Activated CD4-positive, alpha-beta T cell treated with anti-CD3 and anti-CD28 coated beads for 36 hours (primary cell): ENCODE data around the gene TSR1. TPM values are rescaled to one million over a fixed set of nuclear protein-coding genes. Genes with fewer than 3 reads are reported as not detected.

Experiments used
- ATAC-seq: fragments of 200-7000 bp; cut with Tn5 transposase; one replicate; pipeline ENCODE4 v1.10.0; 2021; ENCODE audit warnings: mild to moderate bottlenecking, moderate library complexity
- CTCF ChIA-PET: fragments of 350-600 bp; sonication (Branson Sonifier 250); formaldehyde crosslinking; loops from one replicate; lab custom pipeline; 2021; ENCODE audit warnings: antibody characterized with exemption; lab: Charles Lee
- POLR2A ChIA-PET: fragments of 350-600 bp; sonication (Branson Sonifier 250); formaldehyde crosslinking; loops from one replicate; lab custom pipeline; 2021; ENCODE audit warnings: antibody characterized with exemption, inconsistent platforms; lab: Charles Lee
- DNase-seq: peaks from one replicate; pipeline ENCODE4 v3.0.0-alpha.2; 2020
- H3K27ac Mint-ChIP-seq: one replicate; pipeline ENCODE4 v1.8.0; 2021; ENCODE audit warnings: mixed read lengths
- H3K27me3 Mint-ChIP-seq: one replicate; pipeline ENCODE4 v1.8.0; 2021; ENCODE audit warnings: mixed read lengths
- H3K36me3 Mint-ChIP-seq: one replicate; pipeline ENCODE4 v1.8.0; 2021; ENCODE audit warnings: low read depth, mixed read lengths
- H3K4me1 Mint-ChIP-seq: one replicate; pipeline ENCODE4 v1.8.0; 2021; ENCODE audit warnings: mixed read lengths
- H3K4me3 Mint-ChIP-seq: one replicate; pipeline ENCODE4 v1.8.0; 2021; ENCODE audit warnings: mild to moderate bottlenecking, moderate library complexity, mixed read lengths
- H3K9me3 Mint-ChIP-seq: one replicate; pipeline ENCODE4 v1.8.0; 2021; ENCODE audit warnings: low read depth, mixed read lengths
- intact Hi-C, 2 experiments: fragments of 100-400 bp; cut with DNase I in 1 of 2; cut with micrococcal nuclease in 1 of 2; formaldehyde crosslinking; loops; one replicate each; pipeline versions ENCODE4 v1.14.2 to v1.15.1; 2022 to 2024; cut with DNase I, micrococcal nuclease
- total RNA-seq, 2 experiments: library from RNA; stranded (reverse); gene quantifications; one replicate each; pipeline ENCODE4 v1.2.3, GENCODE V29; 2021

Gene TSR1
- total RNA-seq, 2 experiments from 2014 or later, result 59.3 to 77.0 TPM

DNA sequence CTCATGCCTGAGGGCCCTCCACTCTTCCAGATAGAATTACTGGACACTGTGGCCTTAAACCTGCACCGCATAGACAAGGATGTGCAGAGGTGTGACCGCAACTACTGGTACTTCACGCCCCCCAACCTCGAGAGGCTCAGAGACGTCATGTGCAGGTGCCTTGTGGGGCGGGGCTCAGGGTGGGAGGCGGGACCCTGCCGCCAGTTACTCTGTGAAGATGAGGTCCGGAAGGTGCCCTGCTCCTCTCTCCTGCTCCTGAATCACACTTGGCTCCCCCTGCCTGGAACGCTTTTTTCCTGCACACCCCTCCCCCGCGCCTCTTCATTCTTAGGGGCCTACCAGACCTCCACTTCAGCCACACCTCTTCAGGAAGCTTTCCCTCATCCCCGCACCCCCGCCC is 39.9 kb upstream of the TSR1 start:
- Mint-ChIP-seq H3K4me3 (no peak overlapping the region), H3K27me3 (no peaks in the 10 kb centered on the region), H3K36me3 (no peaks in the 10 kb centered on the region), H3K27ac (no peak overlapping the region), H3K4me1 (no peaks in the 10 kb centered on the region), H3K9me3 (no peaks in the 10 kb centered on the region)
- no peak for DNase-seq
- intact Hi-C loops, result no loop called here
- POLR2A ChIA-PET, result no interaction called here
- CTCF ChIA-PET, result interaction anchor here (0.6 to 1.1 kb wide), 3 partner anchors 27 to 51 kb away, joined by 3 to 4 read pairs (median 3); no protein-coding TSS in a partner anchor
- ATAC-seq, result no peak

DNA sequence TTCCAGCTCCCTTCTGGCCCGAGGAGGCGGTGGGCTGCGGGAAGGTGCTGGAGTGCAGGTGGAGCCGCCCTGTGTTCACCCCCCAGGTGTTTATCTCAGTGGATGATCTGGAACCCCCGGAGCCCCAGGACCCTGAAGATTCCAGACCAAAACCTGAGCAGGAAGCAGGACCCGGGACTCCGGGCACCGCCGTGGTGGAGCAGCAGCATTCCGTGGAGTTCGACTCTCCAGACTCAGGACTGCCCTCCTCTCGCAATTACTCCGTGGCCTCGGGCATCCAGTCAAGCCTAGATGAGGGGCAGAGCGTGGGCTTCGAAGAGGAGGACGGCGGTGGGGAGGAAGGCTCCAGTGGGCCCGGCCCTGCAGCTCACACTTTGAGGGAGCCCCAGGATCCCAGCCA is 39.1 kb upstream of the TSR1 start:
- Mint-ChIP-seq H3K4me3 (no peak overlapping the region), H3K27me3 (no peaks in the 10 kb centered on the region), H3K36me3 (no peaks in the 10 kb centered on the region), H3K9me3 (no peaks in the 10 kb centered on the region), H3K27ac (no peak overlapping the region), H3K4me1 (no peaks in the 10 kb centered on the region)
- ChIA-PET CTCF (interaction anchor here (1.1 kb wide), 1 partner anchor 52 kb away, joined by 3 read pairs; no protein-coding TSS in a partner anchor), POLR2A (no interaction called here)
- DNase-seq, result no peak
- no peak for ATAC-seq
- intact Hi-C loops, result no loop called here

DNA sequence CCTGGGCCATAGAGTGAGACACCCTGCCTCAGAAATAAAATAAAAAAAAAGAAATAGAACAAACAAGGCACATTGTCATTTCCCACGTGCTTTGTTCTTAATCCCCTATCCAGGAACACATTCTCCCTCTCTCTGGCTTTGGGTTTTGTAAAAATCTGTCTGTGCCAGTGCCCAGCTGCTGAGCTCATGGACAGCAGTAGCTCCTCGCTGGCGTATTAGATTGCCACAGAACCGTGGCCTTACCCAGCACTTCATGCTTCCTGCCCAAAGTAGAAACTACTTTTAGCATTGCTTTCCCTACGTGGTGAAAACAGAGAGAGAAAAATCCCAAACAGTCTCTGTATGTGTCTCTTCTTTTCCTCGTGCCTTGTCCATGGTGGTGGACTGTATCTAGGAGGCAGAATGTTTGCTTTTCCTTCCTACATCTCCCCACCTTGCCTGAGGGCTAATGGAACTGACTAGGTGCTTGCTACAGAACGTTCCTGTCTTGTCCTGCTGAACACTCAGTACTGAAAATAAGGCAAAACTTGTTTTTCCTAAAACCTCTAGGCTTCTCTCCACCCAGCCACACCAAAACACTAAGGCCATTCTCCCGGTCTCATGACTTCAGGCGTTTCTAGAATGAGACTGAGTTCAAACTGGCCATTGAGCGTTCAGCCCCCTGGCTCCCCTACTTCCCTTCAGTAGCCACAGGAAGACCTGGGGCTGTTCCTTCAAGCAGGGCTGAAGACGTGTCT is 38.5 kb upstream of the TSR1 start:
- no peak overlapping the region for H3K4me3 Mint-ChIP-seq
- H3K4me1 Mint-ChIP-seq, result no peaks in the 10 kb centered on the region
- no peaks in the 10 kb centered on the region for H3K27me3 Mint-ChIP-seq
- no peak for ATAC-seq
- no peak overlapping the region for H3K27ac Mint-ChIP-seq
- ChIA-PET POLR2A (interaction anchor here (0.7 kb wide), 1 partner anchor 47 kb away, joined by 4 read pairs; no protein-coding TSS in a partner anchor), CTCF (interaction anchor here (1.1 kb wide), 1 partner anchor 53 kb away, joined by 3 read pairs; no protein-coding TSS in a partner anchor)
- no peak for DNase-seq
- intact Hi-C loops, result no loop called here
- H3K36me3 Mint-ChIP-seq, result no peaks in the 10 kb centered on the region
- no peaks in the 10 kb centered on the region for H3K9me3 Mint-ChIP-seq

DNA sequence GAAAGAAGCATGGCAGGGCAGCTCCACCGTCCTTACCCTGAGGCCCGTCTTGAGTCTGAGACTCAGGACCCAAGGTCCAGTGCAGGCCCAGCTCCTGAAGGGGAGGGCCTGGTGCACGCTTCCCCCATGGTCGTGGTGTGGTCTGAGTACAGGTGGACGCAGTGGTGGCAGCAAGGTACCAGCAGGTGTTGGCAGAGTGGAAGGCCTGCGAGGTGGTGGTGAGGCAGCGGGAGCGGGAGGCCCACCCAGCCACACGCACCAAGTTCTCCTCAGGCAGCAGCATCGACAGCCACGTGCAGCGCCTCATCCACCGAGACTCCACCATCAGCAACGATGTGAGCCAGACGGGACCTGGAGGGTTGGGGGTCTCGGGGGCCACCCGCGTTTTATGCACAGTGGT is 36.9 kb upstream of the TSR1 start:
- Mint-ChIP-seq H3K27me3 (no peaks in the 10 kb centered on the region), H3K27ac (no peak overlapping the region), H3K36me3 (no peaks in the 10 kb centered on the region), H3K4me1 (no peaks in the 10 kb centered on the region), H3K4me3 (no peak overlapping the region), H3K9me3 (no peaks in the 10 kb centered on the region)
- DNase-seq (no peak), ATAC-seq (no peak)
- intact Hi-C loops, result no loop called here
- CTCF ChIA-PET, result interaction anchor here (0.6 to 1.8 kb wide), 2 partner anchors 10 to 373 kb away, joined by 3 to 9 read pairs; no protein-coding TSS in a partner anchor
- POLR2A ChIA-PET, result no interaction called here

DNA sequence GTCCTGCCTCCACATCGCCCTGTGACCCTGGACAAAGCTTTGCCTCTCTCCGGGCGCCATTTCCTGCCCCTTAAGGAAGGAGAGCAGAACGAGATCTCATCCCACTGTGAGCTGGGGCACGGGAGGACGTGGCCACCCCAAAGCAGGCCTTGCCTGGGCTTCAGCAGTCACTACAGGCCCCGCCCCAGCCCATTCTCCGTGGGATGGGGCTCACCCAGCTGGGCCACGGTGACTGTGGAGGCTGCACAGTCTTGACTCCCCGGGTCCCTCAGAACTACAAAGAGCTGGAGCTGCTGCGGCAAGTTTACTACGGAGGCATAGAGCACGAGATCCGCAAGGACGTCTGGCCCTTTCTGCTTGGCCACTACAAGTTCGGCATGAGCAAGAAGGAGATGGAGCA is 36.4 kb upstream of the TSR1 start:
- ATAC-seq, result no peak
- intact Hi-C loops, result no loop called here
- Mint-ChIP-seq H3K4me3 (no peak overlapping the region), H3K36me3 (no peaks in the 10 kb centered on the region), H3K27me3 (no peaks in the 10 kb centered on the region), H3K9me3 (no peaks in the 10 kb centered on the region), H3K4me1 (no peaks in the 10 kb centered on the region), H3K27ac (no peak overlapping the region)
- DNase-seq, result no peak
- ChIA-PET CTCF (interaction anchor here (0.6 to 1.8 kb wide), 2 partner anchors 10 to 374 kb away, joined by 3 to 9 read pairs; no protein-coding TSS in a partner anchor), POLR2A (no interaction called here)

DNA sequence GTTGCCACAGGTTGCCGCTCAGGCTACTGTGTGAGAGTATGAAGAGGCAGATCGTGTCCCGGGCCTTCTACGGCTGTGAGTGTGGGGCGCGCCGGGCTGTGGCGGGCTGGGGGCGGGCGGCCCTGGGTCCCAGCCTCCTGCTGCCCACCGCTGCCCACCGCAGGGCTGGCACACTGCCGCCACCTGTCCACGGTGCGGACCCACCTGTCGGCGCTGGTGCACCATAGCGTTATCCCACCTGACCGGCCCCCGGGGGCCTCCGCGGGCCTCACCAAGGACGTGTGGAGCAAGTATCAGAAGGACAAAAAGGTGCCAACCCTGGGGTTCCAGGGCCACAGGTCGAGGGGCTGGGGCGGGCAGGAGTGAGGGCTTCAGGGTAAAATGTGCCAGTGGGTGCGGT is 35.9 kb upstream of the TSR1 start:
- intact Hi-C loops, result no loop called here
- CTCF ChIA-PET, result interaction anchor here (1.3 to 5.2 kb wide), 2 partner anchors 10 to 44 kb away, joined by 6 to 31 read pairs; no protein-coding TSS in a partner anchor
- H3K4me3 Mint-ChIP-seq, result no peak overlapping the region
- H3K9me3 Mint-ChIP-seq, result no peaks in the 10 kb centered on the region
- no peaks in the 10 kb centered on the region for H3K36me3 Mint-ChIP-seq
- H3K27me3 Mint-ChIP-seq, result no peaks in the 10 kb centered on the region
- POLR2A ChIA-PET, result no interaction called here
- no peak overlapping the region for H3K27ac Mint-ChIP-seq
- ATAC-seq (no peak), DNase-seq (no peak)
- H3K4me1 Mint-ChIP-seq, result no peaks in the 10 kb centered on the region

DNA sequence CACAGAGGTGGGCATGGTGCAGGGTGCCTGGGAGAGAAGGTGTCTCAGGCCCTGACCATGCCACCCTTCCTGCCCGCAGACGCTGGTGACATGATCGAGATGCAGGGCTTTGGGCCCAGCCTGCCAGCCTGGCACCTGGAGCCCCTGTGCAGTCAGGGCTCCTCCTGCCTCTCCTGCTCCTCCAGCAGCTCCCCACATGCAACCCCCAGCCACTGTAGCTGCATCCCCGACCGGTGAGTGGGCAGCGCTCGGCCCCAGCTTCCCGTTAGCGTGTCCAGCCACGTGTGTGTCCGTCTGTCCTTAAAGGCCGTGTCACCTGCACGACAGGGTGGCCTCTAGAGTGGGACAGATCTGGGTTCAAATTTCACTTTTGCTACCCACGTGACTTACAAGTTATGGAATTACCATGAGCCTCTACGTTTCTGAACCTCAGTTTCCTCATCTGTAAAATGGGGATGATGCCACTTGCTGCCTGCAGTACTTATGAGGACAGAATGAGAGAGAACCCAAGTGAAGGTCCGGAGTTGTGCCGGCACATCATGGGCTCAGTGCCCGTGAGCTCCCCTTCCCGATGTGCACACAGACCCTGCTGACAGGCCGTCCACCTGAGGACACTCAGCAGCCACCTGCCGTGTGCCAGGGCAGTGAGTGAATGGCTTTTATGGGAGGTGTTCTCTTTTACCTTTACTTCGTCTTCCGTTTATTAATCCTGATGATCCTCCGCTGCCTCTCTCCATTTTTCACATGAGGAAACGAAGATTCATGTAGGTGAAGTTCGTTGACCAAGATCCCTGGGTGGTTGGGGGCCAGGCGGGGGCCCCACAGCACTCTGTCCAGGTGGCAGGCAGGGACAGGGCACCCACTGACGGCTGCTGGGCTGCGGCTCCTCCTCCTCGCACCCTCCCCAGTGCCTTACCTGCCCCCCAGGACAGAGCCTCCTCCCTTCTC is 35.2 kb upstream of the TSR1 start:
- Mint-ChIP-seq H3K4me3 (no peak overlapping the region), H3K27me3 (no peaks in the 10 kb centered on the region), H3K27ac (no peak overlapping the region), H3K9me3 (no peaks in the 10 kb centered on the region), H3K4me1 (no peaks in the 10 kb centered on the region), H3K36me3 (no peaks in the 10 kb centered on the region)
- ChIA-PET CTCF (interaction anchor here (1.3 to 5.2 kb wide), 2 partner anchors 11 to 44 kb away, joined by 6 to 31 read pairs; no protein-coding TSS in a partner anchor), POLR2A (no interaction called here)
- ATAC-seq (no peak), DNase-seq (no peak)
- intact Hi-C loops, result no loop called here

DNA sequence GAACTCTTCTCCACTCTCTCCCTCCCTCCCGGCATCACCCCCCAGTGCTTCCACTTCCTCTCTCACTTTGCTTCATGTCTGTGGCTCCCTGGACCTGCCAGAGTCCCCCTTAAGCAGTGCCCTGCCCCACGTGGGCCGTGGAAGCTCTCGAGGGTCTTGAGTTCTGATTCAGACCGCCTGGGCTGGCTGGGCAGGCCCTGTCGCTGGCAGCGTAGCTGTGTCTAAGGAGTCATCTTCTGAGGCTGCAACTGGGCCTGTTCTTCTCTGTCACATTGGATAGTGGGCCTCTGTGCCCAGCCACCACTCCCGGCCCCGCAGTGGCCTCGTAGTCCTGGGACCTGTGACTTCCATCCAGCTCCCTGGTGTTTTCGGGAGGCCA is 33.9 kb upstream of the TSR1 start:
- Mint-ChIP-seq H3K4me1 (no peaks in the 10 kb centered on the region), H3K27me3 (no peaks in the 10 kb centered on the region), H3K27ac (no peak overlapping the region), H3K4me3 (no peak overlapping the region), H3K36me3 (no peaks in the 10 kb centered on the region), H3K9me3 (no peaks in the 10 kb centered on the region)
- CTCF ChIA-PET, result interaction anchor here (1.5 to 5.2 kb wide), 2 partner anchors 12 to 46 kb away, joined by 5 to 31 read pairs; no protein-coding TSS in a partner anchor
- ATAC-seq (no peak), DNase-seq (no peak)
- intact Hi-C loops, result no loop called here
- POLR2A ChIA-PET, result no interaction called here

DNA sequence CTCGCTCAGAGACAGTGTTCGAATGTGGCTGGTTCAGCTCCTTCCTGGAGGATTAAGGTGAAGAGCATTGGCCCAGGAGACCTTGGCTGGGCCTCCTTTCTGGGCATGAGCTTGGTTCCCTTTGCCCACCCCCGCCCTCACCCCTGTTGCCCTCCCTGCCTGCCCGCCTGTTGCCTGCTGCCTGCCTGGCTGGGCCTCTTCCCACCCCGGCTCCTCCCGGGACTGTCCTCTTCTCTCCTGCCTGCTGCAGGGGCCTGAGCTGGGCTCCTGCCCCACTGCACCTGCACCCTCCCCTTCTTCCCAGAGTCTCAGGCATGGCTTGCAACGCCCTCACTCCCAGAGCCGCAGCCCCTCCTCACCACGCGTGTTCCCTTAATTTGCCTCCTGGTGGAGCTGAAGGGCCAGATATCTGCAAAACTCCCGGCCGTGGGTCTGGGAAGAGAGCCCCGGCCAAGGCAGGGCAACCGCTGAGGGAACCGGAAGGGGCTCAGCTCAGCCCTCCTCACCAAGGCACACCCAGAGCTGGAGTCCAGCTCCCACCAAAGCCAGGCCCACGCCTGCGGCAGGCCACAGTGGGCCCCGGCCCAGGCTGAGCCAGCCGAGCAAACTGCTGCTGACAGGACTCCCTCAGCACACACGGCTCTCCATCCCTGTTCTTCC is 33.4 kb upstream of the TSR1 start:
- no peaks in the 10 kb centered on the region for H3K27me3 Mint-ChIP-seq
- no peak overlapping the region for H3K4me3 Mint-ChIP-seq
- no peak for ATAC-seq
- intact Hi-C loops, result no loop called here
- H3K4me1 Mint-ChIP-seq, result no peaks in the 10 kb centered on the region
- H3K27ac Mint-ChIP-seq, result no peak overlapping the region
- ChIA-PET POLR2A (no interaction called here), CTCF (interaction anchor here (1.5 to 5.2 kb wide), 2 partner anchors 12 to 47 kb away, joined by 5 to 31 read pairs; no protein-coding TSS in a partner anchor)
- no peaks in the 10 kb centered on the region for H3K36me3 Mint-ChIP-seq
- DNase-seq, result no peak
- no peaks in the 10 kb centered on the region for H3K9me3 Mint-ChIP-seq

DNA sequence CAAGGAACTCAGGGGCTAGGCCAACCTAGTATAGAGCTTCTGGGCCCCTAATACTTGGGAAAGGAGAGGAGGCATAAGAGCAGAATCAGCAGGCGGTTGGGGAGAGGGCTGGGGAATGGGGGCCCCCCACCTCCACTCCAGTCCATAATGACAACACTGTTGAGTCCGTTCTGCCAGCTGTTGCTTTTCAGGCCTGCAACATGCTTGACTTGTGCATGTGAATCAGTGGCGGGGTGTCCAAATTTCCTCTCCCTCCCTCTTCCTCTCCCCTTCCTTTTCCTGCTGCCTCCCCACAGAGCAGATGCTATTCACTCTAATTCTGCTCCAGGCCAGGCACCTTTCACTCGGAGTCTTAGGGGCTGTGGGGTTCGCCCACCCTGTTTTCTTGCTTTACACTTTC is 32.8 kb upstream of the TSR1 start:
- CTCF ChIA-PET, result interaction anchor here (1.5 to 5.2 kb wide), 3 partner anchors 13 to 47 kb away, joined by 5 to 31 read pairs (median 7); no protein-coding TSS in a partner anchor

DNA sequence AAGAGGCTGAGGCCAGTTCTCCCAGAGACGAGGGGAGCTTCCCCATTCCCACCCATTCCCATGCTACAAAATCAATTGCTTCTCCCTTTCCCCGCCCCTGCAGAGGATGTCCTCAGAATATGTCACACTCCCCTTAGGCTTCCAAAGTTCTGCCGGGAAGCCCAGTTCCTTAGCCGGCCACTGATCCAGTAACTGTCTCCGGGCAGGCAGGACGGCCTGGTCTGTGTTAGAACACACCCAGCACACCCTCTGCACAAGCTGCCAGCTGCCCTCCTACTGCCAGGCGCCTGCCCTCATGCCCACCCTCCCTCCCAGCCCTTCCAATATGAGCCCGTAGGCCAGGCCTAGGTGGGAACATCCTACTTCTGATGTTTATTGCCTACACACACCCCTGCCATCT is 32.1 kb upstream of the TSR1 start:
- intact Hi-C loops, result no loop called here
- POLR2A ChIA-PET, result interaction anchor here (0.6 kb wide), 1 partner anchor 73 kb away, joined by 3 read pairs; no protein-coding TSS in a partner anchor
- H3K27me3 Mint-ChIP-seq, result no peaks in the 10 kb centered on the region

More for the DNA sequence above, 32.8 kb upstream of the TSR1 start:
- intact Hi-C loops, result no loop called here
- Mint-ChIP-seq H3K36me3 (no peaks in the 10 kb centered on the region), H3K4me1 (no peaks in the 10 kb centered on the region), H3K27ac (no peak overlapping the region), H3K4me3 (no peak overlapping the region), H3K9me3 (no peaks in the 10 kb centered on the region), H3K27me3 (no peaks in the 10 kb centered on the region)
- POLR2A ChIA-PET, result no interaction called here
- ATAC-seq, result no peak
- DNase-seq, result no peak

More for the DNA sequence above, 32.1 kb upstream of the TSR1 start:
- DNase-seq (no peak), ATAC-seq (no peak)
- Mint-ChIP-seq H3K27ac (no peak overlapping the region), H3K4me3 (no peak overlapping the region), H3K9me3 (no peaks in the 10 kb centered on the region), H3K36me3 (no peaks in the 10 kb centered on the region), H3K4me1 (no peaks in the 10 kb centered on the region)
- CTCF ChIA-PET, result interaction anchor here (0.6 to 5.2 kb wide), 3 partner anchors 14 to 276 kb away, joined by 3 to 31 read pairs (median 7); no protein-coding TSS in a partner anchor
